ENCODE results near the gene MBIP. TPM values are rescaled to one million over a fixed set of nuclear protein-coding genes. Genes with fewer than 3 reads are reported as not detected.

The MBIP gene
- total and polyA plus RNA-seq, 4 donors = 8.1 to 17.5 (median 10.3) TPM

GRCh38 chr14:36271222-36271621, 49.2 kb downstream of the MBIP start:
- Histone ChIP-seq H3K9me3 (ENCODE audit: control insufficient read depth in 4 of 4, low read length in 3 of 4) (no peaks in the 10 kb centered on the region), H3K36me3 (ENCODE audit: control insufficient read depth in 4 of 4, insufficient read depth in 3 of 4, low read depth in 1 of 4, low read length in 3 of 4) (no peaks in the 10 kb centered on the region), H3K4me1 (ENCODE audit: control insufficient read depth in 4 of 4, insufficient read depth in 4 of 4, low read length in 3 of 4) (peaks cover 0 to 6% (median 2%) of the 10 kb centered on the region in 4 donors), H3K27me3 (ENCODE audit: control insufficient read depth in 4 of 4, insufficient read depth in 4 of 4, low read length in 3 of 4) (peaks cover 0 to 16% (median 9%) of the 10 kb centered on the region in 4 donors), H3K27ac (ENCODE audit: low read depth in 1 of 2, low read length in 2 of 2) (no peak overlapping the region), H3K9ac (ENCODE audit: low read depth in 1 of 2, low read length in 2 of 2) (no peak overlapping the region), H3K4me3 (ENCODE audit: low read depth in 1 of 3, low read length in 3 of 3) (no peak overlapping the region)
- 38% methylated on average over 1 of the region's 1 CpG for WGBS
- TF ChIP-seq SP1 (IDR thresholded peaks at IDR 0.05) (no peak), CTCF (IDR thresholded peaks at IDR 0.05; ENCODE audit: low read depth, low read length, missing input control) (no peak), RAD21 (IDR thresholded peaks at IDR 0.05) (no peak), FOXA1 (IDR thresholded peaks at IDR 0.05) (no peak), NR2F2 (IDR thresholded peaks at IDR 0.05) (no peak), RXRA (IDR thresholded peaks at IDR 0.05) (no peak), EGR1 (IDR thresholded peaks at IDR 0.05; ENCODE audit: low read depth in 2 of 2) (no peak), ZBTB33 (IDR thresholded peaks at IDR 0.05) (no peak), HNF4G (IDR thresholded peaks at IDR 0.05) (no peak), TAF1 (conservative IDR thresholded peaks at IDR 0.05) (no peak)
- DNase-seq (ENCODE audit: low spot score) = no peak

- peaks cover 0 to 15% (median 8%) of the 10 kb centered on the region in 4 donors for H3K27me3 ChIP-seq (ENCODE audit: control insufficient read depth in 4 of 4, insufficient read depth in 4 of 4, low read length in 3 of 4)
- DNase-seq (ENCODE audit: low spot score) = no peak
- H3K27ac ChIP-seq (ENCODE audit: low read depth in 1 of 2, low read length in 2 of 2) = no peak overlapping the region
- H3K36me3 ChIP-seq (ENCODE audit: control insufficient read depth in 4 of 4, insufficient read depth in 3 of 4, low read depth in 1 of 4, low read length in 3 of 4) = no peaks in the 10 kb centered on the region
- 89% methylated on average over 2 of the region's 2 CpGs for WGBS
- H3K4me1 ChIP-seq (ENCODE audit: control insufficient read depth in 4 of 4, insufficient read depth in 4 of 4, low read length in 3 of 4) = peaks cover 0 to 6% (median 2%) of the 10 kb centered on the region in 4 donors
- TF ChIP-seq EGR1 (IDR thresholded peaks at IDR 0.05; ENCODE audit: low read depth in 2 of 2) = no peak
- no peak for TF ChIP-seq ZBTB33 (IDR thresholded peaks at IDR 0.05)
- no peak for TF ChIP-seq RXRA (IDR thresholded peaks at IDR 0.05)
- TF ChIP-seq JUND (IDR thresholded peaks at IDR 0.05) = no peak
- no peak for TF ChIP-seq CTCF (IDR thresholded peaks at IDR 0.05; ENCODE audit: low read depth, low read length, missing input control)
- TF ChIP-seq HNF4G (IDR thresholded peaks at IDR 0.05) = no peak
- no peaks in the 10 kb centered on the region for H3K9me3 ChIP-seq (ENCODE audit: control insufficient read depth in 4 of 4, low read length in 3 of 4)
- no peak overlapping the region for H3K4me3 ChIP-seq (ENCODE audit: low read depth in 1 of 3, low read length in 3 of 3)
- no peak overlapping the region for H3K9ac ChIP-seq (ENCODE audit: low read depth in 1 of 2, low read length in 2 of 2)
Measured at GRCh38 chr14:36270191-36270590, 50.2 kb downstream of the MBIP start.

All from liver (tissue), 9 donors.